Lung microvascular endothelial cell (primary cell): ENCODE measurements around the gene HPS3. TPM values are rescaled to one million over a fixed set of nuclear protein-coding genes. Genes with fewer than 3 reads are reported as not detected.
"Not testable (repeated sequence)": the region's sequence is repeated elsewhere in the genome, so short reads cannot be mapped to it uniquely, and the experiment has no call there.

Experiments used
- DNase-seq, 2 donors: peaks; one replicate each; pipeline versions ENCODE4 v3.0.0 to v3.0.0-alpha.2; 2010; ENCODE audit warnings: low read depth in 2 of 2
- total RNA-seq: library from RNA; depleted of rRNA; stranded (reverse); fragments of >200 nt; gene quantifications from 2 replicates; pipeline ENCODE4 v1.2.1, GENCODE V29; 2014

Gene HPS3, protein sequence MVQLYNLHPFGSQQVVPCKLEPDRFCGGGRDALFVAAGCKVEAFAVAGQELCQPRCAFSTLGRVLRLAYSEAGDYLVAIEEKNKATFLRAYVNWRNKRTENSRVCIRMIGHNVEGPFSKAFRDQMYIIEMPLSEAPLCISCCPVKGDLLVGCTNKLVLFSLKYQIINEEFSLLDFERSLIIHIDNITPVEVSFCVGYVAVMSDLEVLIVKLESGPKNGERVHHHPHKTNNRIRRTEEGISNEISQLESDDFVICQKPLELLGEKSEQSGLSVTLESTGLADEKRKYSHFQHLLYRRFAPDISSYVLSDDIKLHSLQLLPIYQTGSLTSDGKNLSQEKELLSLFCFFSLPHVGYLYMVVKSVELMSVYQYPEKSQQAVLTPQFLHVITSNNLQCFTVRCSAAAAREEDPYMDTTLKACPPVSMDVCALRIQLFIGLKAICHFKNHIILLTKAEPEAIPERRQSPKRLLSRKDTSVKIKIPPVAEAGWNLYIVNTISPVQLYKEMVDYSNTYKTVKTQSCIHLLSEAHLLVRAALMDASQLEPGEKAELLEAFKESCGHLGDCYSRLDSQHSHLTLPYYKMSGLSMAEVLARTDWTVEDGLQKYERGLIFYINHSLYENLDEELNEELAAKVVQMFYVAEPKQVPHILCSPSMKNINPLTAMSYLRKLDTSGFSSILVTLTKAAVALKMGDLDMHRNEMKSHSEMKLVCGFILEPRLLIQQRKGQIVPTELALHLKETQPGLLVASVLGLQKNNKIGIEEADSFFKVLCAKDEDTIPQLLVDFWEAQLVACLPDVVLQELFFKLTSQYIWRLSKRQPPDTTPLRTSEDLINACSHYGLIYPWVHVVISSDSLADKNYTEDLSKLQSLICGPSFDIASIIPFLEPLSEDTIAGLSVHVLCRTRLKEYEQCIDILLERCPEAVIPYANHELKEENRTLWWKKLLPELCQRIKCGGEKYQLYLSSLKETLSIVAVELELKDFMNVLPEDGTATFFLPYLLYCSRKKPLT
- total RNA-seq = 10.9 and 11.1 TPM in 2 replicates

DNA sequence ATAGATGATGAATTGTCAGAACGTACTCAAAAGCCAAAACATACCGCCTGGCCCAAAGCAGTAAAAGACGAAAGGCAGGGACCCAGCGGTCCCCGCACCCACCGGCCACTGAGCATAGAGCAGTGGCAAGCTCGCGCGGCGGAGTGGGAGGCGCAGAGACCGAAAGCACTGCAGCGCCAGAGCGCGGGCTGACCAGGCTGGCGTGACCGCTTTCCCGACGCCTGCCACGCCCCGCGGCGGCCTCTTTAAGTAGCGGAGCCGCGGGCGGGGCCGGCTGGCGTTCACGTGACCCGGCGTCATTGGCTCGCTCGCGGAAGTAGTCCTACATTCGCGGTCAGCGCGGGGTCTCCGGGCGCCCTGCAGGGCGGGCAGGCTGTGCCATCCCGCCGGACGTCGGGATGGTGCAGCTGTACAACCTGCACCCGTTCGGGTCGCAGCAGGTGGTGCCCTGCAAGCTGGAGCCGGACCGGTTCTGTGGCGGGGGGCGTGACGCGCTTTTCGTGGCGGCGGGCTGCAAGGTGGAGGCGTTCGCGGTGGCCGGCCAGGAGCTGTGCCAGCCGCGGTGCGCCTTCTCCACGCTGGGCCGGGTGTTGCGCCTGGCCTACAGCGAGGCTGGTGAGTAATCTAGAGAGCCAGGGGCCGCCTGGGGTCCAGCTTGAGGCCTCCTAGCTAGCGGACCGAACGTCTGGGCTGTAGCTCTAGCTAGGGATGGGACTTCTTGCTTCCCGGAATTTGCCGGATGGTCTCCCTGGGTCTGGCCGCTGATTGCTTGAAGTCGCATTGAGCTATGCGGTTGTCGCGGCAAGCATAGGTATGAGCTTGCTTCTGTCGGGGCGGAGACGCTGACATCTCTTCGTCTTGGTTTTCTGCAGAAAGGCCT lies at the start of gene HPS3:
HPS3 (plus strand) TSS at position 313 of the 880 bp plus-strand sequence; CDS start at position 399, 86 bp downstream.
- peak; percentile 92 to 93 for DNase-seq

DNA sequence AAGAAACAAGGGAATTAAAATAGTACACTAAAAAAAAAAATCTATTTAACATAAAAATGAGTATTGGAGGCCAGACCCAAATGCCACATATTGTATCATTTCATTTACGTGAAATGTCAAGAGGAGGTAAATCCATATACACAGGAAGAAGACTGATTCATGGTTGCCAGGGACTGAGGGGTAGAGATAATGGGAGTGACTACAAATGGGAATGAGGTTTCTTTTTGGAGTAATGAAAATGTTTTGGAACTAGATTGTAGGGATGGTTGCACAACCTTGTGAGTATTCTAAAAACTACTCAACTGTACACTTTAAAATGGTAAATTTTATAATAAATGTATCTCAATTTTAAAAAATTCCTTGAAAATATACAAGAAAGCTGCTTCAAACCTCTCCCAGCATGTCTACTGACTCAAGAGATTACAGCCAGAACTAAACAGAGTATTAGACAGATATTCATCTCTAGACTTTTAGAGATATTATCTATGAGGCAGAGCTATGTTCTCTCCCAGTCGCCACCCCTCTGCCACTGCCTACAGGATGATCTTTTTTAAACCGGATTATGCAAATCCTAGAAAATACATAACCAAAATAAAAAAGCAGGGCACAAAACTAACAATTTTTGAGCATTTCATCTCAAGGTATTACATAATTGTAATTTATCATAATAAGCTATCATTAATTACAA lies 49.3 kb upstream of the HPS3 start:
- DNase-seq = peak; percentile 61 to 65

DNA sequence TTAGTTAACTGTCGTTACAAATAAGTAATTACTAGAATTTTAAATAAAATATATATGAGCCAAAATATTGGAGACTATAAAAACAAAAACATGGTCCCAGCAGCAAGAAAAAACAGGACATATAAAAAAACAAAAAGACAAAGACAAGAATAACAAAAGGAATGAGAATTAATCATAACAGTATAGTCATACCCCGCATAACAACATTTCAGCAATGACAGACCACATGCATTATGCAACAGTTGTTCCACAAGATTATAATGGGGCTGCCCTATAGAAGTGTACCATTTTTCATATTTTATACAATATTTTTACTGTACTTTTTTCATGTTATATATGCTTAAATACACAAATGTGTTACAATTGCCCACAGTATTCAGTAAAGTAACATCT lies 48.7 kb upstream of the HPS3 start:
- peak; percentile 67 to 73 for DNase-seq

DNA sequence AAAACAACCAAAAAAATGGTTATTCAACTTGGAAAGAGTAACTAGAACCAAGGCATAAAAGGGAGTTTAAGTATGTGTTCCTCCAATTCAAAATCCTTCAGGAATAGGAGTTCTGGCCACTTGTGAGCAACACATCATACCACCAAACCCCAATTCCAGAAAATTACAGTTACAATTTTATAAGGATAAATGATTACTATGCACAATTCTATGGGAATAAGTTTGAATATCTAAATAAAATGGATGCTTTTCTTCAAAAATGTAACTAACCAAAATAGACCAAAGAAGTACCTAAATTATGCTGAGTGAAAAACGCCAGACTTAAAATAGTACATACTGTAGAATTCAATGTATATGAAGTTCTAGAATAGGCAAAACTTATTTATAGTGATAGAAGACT lies 47.7 kb upstream of the HPS3 start:
- no peak for DNase-seq

DNA sequence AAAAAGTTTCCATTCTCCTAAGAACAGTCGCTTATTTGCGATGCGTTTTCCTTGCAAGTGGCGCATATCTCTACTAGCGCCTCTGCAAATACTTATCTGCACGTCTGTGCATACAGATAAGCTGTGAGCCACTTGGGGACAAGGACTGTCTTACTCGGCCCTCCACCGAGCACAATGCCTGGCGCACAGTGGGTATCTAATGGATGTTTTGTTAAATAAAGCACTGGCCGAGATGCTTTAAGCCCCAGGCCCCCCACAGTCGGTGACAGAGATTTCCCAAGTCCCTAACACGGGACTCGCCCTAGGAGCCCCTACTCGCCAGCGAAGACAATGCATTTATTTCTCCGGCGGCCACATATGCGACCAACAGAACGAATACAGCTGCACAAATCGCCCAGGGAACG lies 43.6 kb upstream of the HPS3 start:
- DNase-seq = peak in 1 of 2 donors; percentile 54

DNA sequence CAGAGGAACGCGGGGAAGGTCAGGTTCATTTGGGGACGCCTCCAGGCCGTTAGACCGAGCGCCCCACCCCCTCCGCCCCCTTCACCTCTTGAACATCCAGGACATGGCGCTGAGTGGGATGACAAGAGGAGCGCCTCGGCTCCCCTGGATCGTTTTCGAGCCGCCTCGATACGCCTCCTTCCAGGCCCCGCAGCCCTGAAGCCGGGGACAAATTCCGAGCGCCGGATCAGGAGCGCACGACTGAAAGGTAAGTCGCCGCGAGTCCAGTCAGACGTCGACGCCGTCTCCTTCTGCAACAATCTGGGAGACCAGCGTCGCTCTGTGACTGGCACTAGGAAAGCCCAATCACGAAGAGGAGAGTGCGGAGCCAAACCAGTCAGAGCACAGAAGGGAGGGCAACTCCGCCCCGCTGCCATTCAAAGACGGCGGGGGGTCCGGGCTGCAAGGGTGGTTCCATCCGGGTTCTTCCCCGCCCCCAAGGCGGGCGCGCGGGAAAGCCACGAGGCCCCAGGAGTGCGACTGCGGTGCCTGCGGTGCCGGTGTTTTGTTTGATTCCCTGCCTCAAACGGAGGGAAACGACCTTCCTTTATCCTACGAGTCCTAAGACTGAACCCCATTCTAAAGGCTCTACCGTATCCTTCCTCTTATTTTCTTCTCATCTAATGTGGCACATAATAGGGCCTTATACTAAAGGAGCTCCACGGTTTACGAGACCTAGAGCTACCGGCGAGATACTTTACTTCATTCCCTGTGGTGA lies 43.0 kb upstream of the HPS3 start, which contains the start of gene HLTF:
HLTF (minus strand) TSS at position 302 of the 757 bp plus-strand sequence; CDS start at position 105, 197 bp downstream.
- DNase-seq = peak; percentile 97 to 98

DNA sequence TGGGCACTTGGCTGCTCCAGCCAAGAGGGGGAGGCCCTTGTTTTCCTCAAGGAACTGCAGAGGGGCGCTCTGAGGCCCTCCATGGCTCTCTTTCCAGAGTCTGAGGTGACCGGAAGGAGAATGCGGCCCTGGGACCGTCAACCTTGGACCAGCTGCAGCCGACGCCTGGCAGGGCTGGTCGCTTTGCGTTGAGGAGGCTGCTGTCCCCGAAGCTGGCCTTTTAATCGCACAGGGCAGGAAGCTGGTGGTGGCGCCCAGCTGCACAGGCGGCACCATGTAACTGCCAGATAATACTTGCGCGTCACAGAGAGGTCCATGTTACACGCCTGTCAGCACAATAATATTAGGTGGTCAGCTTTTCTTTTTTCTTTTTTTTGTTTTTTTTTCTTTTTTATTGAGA lies 42.2 kb upstream of the HPS3 start:
- DNase-seq = no peak

DNA sequence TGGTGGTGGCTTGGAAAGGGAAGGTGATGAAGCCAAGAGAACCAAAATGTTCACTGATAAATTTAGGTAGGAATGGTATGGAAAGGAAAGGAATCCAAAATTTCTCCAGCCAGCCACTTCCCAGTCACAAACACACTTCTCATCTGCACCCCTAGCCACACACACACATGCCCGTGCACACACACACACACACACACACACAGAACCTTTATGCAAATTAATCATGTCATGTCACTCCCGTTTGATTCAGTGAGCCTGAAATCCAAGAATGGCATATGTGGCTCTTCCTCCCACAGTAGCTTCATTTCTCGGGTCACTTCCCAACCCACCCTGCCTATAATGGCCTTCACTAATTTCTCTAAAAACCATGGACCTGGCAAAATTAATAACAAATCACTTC lies 40.0 kb upstream of the HPS3 start:
- no peak for DNase-seq

DNA sequence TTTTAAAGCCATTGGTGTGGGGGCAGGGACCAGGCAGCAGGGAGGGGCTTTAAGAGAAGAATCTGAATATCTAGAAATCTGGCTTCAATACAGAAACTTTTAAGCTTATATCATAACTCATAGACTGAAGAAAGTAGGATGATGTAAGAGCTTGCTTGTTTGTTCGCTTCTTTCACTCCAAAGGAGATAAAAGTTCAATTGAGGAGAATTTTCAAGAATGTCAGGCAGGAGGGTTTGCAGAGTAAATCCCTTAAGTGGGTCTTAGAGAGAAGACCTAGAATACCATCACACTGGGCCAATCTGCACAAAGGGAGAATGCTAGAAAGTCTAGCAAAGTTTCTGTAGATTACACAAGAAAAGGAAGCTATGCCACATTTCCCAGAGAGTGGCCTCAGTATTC lies 39.0 kb upstream of the HPS3 start:
- no peak for DNase-seq

DNA sequence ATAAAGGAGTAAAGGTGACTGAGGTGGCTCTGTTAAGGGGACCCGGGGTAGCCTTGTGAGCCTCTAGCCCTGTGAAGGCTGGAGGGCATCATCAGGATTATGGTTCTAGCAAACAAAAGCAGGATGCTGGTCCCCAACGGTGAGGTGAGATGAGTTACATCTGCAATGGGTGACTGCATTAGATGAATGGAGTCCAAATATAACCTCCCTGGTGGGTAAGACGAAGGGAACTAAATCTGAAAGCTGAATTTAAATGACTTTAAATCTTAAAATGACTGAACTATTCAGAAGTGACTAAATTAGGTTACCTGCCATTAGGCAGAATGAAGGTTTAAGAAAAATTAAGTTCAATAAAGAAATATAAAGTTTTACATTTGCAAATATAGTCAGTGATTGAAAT lies 38.5 kb upstream of the HPS3 start:
- no peak for DNase-seq

DNA sequence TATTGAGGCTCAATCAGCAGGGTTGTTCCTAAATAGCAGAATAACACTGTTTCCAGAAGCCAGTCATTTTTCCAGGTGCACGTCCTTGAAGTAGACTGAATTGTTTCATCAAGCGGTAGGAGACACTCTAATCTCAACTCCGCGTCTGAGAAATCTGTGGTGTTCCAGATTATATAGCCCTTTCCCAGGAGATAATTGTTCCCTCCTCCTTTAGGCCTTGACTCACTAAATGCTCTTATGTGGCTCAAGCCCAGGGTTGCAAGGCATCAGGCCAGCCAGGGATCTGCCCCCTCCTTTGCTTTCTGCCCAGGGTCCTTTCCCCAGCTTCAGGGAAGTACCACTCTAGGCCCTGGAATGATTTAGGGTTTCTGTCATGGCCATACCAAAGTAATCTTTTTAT lies 37.5 kb upstream of the HPS3 start:
- DNase-seq = no peak

DNA sequence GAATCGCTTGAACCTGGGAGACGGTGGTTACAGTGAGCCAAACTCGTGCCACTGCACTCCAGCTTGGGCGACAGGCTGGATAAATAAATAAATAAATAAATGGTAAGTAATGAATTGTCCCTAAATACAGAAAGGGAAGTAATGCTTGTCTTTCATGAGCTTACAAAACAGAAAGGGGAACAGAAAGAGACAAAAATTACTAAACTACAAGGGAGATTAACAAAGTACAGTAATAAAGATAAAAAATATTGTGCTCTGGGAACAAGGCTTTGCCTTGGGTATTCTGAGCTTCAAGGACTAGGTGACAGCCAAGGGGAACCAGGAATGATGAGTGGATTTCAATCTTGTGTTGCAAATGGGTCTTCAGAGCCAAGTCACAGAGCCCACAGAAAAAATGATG lies 34.0 kb upstream of the HPS3 start:
- DNase-seq = no peak

DNA sequence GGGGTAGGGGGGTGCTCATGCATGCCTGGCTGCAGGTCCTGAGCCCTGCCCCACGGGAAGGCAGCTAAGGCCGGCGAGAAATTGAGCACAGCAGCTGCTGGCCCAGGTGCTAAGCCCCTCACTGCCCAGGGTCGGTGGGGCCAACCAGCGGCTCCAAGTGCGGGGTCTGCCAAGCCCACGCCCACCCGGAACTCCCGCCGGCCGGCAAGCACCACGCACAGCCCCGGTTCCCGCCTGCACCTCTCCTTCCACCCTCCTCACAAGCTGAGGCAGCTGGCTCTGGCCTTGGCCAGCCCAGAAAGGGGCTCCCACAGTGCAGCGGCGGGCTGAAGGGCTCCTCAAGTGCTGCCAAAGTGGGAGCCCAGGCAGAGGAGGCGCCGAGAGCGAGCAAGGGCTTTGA lies 31.5 kb upstream of the HPS3 start:
- not testable (repeated sequence) for DNase-seq

DNA sequence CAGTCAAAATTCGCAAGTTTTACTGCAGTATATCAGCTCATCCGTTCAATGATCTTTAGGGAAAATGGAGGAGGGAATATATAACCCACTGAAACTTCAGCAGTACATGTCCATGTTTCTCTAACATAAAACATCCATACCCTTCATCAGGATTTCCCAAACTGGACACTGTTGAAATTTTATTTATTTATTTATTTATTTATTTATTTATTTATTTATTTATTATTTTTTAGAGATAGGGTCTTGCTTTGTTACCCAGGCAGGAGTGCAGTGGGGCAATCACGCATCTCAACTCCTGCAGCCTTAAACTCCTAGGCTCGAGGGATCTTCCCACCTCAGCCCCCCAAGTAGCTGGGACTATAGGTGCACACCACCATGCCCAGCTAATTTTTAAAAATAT lies 28.3 kb upstream of the HPS3 start:
- DNase-seq = no peak

DNA sequence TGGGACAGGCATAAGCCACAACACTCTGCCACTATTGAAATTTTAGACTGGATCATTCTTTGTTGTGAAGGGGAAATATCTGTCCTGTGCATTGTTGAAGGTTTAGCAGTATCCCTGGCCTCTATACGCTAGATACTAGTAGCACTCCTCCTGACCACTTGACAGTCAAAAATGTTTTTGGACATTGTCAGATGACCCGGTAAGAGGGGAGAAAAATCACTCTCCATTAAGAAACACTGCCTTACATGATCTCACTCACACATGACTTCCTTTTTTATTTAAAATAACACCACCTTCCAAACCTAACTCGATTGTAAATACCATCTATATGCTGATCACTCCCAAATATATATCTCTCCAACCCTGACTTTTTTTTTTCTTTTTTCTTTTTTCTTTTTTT lies 27.8 kb upstream of the HPS3 start:
- DNase-seq = no peak

DNA sequence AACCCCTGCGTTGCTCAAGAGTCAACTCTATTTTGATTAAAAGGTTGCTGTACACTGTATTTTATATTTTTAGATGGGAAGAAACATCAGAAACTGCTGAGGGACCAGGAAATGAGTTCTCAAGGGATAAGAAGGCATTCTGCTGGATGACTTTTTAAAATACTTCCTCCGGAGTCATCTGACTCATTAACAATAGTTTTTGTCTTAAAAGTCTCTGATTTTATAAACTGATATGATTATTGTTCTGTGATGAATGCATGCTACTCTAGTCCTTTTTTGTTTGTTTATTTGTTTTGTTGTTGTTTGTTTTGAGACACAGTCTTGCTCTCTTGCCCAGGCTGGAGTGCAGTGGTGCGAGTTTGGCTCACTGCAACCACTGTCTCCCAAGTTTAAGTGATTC lies 25.0 kb upstream of the HPS3 start:
- peak in 1 of 2 donors; percentile 36 for DNase-seq

DNA sequence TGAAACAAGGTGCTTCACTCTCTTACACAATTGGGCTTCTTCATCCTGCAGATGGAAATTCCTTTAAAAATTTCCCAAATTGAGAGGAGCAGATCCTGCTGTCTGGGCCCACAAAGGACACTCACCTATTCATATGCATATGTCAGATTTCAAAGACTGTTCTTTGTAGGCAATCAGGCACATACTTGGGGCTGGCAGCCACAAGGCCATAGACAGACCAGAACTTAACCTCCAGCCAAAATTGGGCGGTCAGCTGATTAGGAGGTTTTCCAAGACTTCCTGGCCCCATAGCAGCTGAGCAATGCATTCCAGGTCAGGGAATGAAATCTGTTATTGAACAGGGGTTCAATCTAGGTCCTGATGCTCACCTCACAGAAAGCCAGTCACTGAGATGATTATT lies 15.0 kb upstream of the HPS3 start:
- DNase-seq = no peak

DNA sequence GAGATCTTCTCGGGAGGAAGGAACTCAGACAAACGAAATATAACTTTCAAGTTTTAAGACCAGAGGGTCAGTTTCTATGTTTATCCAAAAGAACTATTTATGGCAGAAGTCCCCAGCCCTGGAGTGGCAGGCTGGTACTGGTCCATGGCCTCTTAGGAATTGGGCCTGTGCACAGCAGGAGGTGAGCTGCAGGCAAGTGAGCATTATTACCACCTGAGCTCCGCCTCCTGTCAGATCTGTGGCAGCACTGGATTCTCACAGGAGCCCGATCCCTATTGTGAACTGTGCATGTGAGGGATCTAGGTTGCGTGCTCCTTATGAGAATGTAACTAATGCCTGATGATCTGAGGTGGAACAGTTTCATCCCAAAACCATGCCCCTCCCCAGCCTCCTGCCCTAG lies 14.3 kb upstream of the HPS3 start:
- no peak for DNase-seq

DNA sequence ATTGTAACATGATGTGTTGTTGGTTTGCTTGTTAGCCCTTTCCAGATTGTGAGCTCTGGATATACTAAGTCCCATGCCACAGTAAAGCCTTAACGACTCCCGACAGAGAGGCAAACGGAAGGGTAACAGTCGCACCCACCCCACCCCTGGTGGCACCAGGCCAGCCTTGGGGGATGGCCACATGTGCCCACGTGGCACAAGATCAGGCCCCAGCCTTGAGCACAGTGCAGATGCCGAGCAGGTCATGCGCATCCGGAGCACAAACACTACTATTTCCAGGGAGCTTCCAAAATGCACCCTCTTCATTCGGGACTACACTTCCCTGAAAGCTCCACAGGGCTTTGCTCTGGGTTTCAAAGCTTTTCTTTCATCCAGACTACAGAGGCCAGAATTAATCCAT lies 10.7 kb upstream of the HPS3 start:
- DNase-seq = no peak

DNA sequence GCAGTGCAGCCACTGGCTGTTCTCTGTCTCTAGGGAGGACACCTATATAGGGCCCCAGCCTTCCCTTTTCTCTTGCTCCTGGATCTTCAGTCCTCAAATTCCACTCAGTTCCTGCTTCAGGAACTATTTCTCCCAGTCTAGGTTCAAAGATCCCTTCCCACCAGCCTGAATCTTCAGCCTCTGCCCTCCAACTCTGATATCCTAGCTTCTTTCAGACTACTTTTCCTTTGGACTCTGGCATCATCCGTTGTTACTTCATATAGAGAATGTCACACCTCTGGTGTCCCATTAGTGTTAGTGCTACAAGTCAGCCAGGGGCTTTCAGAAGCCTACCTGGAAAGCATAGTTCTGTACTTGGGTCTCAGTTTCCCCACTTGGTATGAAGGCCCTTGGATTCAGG lies 10.0 kb upstream of the HPS3 start:
- no peak for DNase-seq
